ENCODE results near the gene QSOX1. TPM values are rescaled to one million over a fixed set of nuclear protein-coding genes. Genes with fewer than 3 reads are reported as not detected.

The QSOX1 gene
- total RNA-seq, 1 donor from 2014 or later, result 139 TPM

GRCh38 chr1:180213401-180214170 lies 58.9 kb downstream of the QSOX1 start:
- DNase-seq (ENCODE audit: low read depth, low spot score), result no peak

DNA sequence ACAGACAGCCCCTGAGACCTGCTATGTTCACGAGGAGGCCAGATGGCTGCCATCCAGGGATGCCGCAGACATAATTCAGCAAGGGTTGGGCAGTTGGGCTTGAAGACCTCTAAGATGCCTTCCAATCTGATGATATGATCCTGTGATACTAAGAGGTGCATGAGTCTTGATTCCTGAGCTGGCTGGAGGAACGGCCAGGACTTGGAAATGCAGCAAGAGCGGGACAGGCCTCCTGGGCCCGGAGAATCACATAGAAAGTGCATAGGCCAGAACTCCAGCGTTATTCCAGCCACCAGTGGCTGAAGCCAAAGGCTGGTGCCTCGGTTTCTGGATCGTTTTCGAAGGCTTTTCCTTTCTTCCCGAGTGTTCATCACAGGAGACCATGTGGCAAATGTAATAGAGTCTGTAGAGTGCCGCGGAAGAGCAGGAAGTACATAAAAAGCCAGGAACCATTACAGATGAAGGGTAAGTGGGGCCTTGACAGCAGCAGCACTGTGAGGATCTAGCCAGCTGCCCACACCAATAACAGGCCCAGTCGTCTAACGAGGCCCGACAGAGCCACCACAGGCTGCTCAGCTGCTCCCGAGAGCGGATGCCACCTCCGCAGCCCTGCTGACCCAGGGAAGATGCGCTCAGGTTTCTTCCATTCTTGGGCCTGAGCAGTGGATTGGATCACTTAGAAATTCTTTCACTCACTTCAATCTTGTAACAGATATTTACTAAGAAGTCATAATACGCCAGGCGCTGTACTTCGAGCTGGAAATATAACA lies 61.4 kb downstream of the QSOX1 start:
- no peak for DNase-seq (ENCODE audit: low read depth, low spot score)

DNA sequence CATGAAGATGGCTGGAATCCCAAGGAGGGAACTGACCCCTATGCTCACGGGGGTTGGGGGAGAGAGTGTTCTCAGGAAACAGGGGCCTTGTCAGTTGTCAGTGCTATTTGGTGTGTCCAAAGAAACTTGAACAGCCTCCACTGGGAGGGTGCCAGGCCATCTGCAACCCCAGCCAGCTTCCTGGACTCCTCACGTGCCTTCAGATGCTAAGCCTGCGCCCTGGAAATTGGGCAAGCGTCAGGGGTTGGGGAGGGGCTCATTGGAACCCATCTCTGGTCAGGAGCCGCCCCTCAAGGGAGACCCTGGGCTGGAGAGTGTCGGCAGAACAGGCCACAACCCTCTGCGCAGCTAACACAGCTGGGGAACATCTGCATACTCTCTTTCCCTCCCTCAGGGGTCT lies 62.3 kb downstream of the QSOX1 start:
- DNase-seq (ENCODE audit: low read depth, low spot score), result no peak

- DNase-seq (ENCODE audit: low read depth, low spot score), result no peak
Observed at GRCh38 chr1:180218806-180219765, 64.4 kb downstream of the QSOX1 start.

DNA sequence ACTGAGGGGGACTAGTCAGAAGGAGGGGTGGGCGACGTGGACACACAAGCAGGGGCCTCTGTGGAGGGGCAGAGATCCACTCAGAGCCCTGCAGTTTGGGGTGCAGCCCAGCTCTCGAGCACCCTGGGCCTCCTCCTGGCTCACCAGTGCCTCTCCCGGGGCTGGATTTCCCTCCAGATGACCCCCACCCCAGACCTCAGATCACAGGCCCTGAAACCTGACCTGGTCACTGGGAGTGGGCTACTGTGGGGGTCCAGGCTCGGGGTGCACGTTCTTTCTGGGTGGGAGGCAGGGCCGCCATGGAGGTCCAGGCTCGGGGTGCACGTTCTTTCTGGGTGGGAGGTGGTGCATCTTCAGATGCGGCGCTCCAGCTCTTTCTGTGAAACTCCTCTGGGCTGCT lies 65.1 kb downstream of the QSOX1 start:
- DNase-seq (ENCODE audit: low read depth, low spot score), result no peak

- no peak for DNase-seq (ENCODE audit: low read depth, low spot score)
Observed at GRCh38 chr1:180221462-180221861, 66.8 kb downstream of the QSOX1 start.

- no peak for DNase-seq (ENCODE audit: low read depth, low spot score)
Observed at GRCh38 chr1:180224902-180225301, 70.2 kb downstream of the QSOX1 start.

- no peak for DNase-seq (ENCODE audit: low read depth, low spot score)
Observed at GRCh38 chr1:180225403-180225802, 70.7 kb downstream of the QSOX1 start.

DNA sequence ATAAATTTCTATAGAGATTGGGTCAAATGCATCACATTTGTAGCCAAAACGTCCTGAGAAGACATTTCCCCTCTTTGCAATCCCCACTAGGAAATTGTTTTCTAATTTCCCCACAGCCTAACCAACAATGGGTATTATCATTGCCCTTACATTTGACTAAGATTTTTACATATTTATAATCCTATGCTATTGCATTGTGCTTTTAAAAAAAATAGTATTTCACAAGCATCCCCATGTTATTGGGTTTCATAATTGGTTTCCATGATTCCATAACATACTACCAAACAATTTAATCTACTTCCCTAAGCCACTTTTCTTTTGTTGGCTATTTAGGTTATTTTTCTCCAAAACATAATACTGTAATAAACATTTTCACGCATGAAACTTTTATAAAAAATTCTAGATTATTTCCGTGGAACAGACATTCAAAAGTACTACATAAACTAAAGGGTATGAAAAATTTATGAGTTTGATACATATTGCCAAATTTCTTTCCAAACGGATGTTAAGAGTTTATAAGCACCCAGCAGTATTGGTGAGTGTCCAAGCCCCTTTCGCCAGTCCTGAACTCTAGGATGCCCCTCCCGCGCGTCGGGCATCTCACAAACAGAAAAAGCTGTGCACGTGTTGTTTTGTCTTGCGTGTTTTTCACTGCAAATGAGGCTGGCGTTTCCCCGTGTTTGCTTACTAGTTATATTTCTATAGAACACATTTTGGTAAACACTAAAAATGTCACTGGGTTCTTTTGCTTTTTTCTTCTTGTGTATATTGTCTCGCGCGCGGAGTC lies 73.4 kb downstream of the QSOX1 start:
- DNase-seq (ENCODE audit: low read depth, low spot score), result no peak

DNA sequence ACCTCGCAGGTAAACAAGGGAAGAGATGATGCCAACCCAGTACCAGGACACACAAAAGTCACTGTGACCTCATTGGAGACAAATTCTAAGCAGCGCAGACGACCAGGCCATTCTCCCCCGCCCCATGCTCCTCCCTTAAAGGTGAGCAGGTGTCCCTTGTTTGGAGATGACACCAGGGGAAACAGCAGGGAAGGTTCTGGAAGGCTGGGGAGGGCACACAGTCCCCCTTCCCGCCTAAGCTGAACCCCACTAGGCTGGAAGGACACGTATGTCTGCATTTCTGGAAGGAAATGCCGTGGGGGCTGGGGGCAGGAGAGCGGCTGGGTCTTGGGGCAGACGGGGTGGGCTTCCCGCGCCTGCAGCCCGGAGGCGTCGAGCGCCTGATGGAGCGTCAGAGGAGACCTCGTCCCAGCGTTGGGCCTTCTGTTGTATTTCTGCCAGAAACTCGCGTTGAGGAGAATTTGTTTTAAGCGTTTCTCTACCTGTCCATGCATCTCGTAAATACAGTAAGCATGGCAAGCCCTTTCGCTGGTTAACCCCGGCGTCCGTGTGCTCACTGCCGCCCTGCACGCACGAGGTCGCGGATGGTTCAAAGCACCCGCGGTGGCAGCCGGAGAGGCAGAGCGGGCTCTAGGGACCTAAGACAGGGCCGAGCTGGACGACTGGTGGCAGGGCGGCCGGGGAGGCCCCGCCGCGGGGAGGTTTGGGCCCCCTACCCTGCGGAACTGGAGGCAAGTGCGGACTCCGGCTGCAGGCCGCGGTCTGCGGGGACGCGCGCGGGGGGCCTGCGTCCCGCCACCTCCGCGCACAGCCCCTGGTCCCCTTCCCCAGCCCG lies 74.2 kb downstream of the QSOX1 start:
- no peak for DNase-seq (ENCODE audit: low read depth, low spot score)

GRCh38 chr1:180229483-180230415 lies 75.1 kb downstream of the QSOX1 start, which contains the start of gene LHX4:
Gene LHX4, plus strand, starts transcription at chr1:180230264. Its CDS starts 266 bp downstream, at chr1:180230530.
- DNase-seq (ENCODE audit: low read depth, low spot score), result no peak

DNA sequence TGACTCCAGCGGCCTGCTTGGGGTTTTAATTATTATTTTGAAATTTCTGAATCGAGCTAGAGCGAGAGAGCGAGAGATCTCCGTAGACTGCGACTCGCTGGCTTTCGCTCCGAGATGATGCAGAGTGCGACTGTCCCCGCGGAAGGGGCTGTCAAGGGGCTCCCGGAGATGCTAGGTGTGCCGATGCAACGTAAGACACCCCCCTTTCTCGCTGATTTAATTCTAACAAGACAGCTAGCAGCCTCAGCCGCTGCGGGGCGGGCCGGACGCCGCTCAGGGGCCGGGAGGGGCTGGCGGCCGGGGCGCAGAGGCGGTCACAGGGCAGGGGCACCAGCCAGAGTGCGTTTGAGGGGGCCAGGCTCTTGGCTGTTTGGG lies 75.7 kb downstream of the QSOX1 start:
- DNase-seq (ENCODE audit: low read depth, low spot score), result no peak

GRCh38 chr1:180230791-180231505 lies 76.3 kb downstream of the QSOX1 start:
- DNase-seq (ENCODE audit: low read depth, low spot score), result no peak

DNA sequence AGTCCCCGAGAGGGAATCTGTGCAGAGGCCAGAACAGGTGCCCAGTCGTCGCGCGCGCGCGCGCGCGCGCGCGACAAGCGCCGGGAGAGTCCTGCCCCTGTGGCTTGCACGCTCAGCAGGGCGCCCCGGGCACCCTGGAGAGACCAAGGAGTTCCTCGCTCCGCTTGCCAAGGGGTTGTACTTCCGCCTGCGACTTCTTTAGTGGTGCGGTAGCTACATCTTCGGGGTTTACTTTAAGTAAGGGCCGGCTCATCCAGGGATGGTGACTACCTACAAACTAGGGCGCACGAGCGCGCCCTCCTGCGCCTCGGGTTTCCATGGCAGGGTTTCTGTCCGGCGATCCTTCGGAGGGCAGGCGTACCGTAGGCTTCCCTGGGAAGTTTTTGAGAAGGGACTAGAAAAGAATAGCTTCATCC lies 76.8 kb downstream of the QSOX1 start:
- DNase-seq (ENCODE audit: low read depth, low spot score), result no peak

GRCh38 chr1:180231936-180232335 lies 77.3 kb downstream of the QSOX1 start:
- DNase-seq (ENCODE audit: low read depth, low spot score), result no peak

- DNase-seq (ENCODE audit: low read depth, low spot score), result no peak
Observed at GRCh38 chr1:180232521-180233043, 77.9 kb downstream of the QSOX1 start.

GRCh38 chr1:180233191-180234011 lies 78.7 kb downstream of the QSOX1 start:
- no peak for DNase-seq (ENCODE audit: low read depth, low spot score)
